ENCODE data around the gene TRUB2. TPM values are rescaled to one million over a fixed set of nuclear protein-coding genes. Genes with fewer than 3 reads are reported as not detected.

Gene TRUB2
- total and polyA plus RNA-seq, 2 of the 13 experiments (the other 11 are each of a cell fraction or from before 2014, with no cell fraction given) = 22.3 to 41.2 TPM

GRCh38 chr9:128341435-128341849 lies 19.2 kb upstream of the TRUB2 start (continued):
- TF ChIP-seq GMEB2 (CRISPR knock-in tag; IDR thresholded peaks at IDR 0.05; ENCODE audit: low read depth) (no peak), RAD21 (CRISPR knock-in tag; IDR thresholded peaks at IDR 0.05) (peak; percentile 69), HHEX (CRISPR knock-in tag; IDR thresholded peaks at IDR 0.05) (no peak), ZZZ3 (CRISPR knock-in tag; IDR thresholded peaks at IDR 0.05; ENCODE audit: borderline replicate concordance) (no peak), MYC (CRISPR knock-in tag; IDR thresholded peaks at IDR 0.05; ENCODE audit: borderline replicate concordance) (no peak; the same call in 1 of the 2 replicates), NFE2L1 (CRISPR knock-in tag; IDR thresholded peaks at IDR 0.05; ENCODE audit: borderline replicate concordance) (no peak), ZNF83 (CRISPR knock-in tag; IDR thresholded peaks at IDR 0.05; ENCODE audit: borderline replicate concordance) (no peak), MIER3 (CRISPR knock-in tag; IDR thresholded peaks at IDR 0.05; ENCODE audit: borderline replicate concordance) (no peak), GABPA (IDR thresholded peaks at IDR 0.05; ENCODE audit: low read depth, low read length) (no peak), GABPA (CRISPR knock-in tag; IDR thresholded peaks at IDR 0.05; ENCODE audit: low read depth) (peak; percentile 43; the same call in 1 of the 2 replicates), ZFP1 (CRISPR knock-in tag; IDR thresholded peaks at IDR 0.05) (no peak), HOXA5 (CRISPR knock-in tag; IDR thresholded peaks at IDR 0.05) (no peak), ZNF205 (CRISPR knock-in tag; IDR thresholded peaks at IDR 0.05) (no peak), EZH2 (conservative IDR thresholded peaks at IDR 0.05; ENCODE audit: low read depth, low read length) (no peak), ZSCAN25 (CRISPR knock-in tag; IDR thresholded peaks at IDR 0.05) (no peak), MATR3 (CRISPR knock-in tag; IDR thresholded peaks at IDR 0.05) (no peak), NCOA2 (CRISPR knock-in tag; IDR thresholded peaks at IDR 0.05) (no peak), ZSCAN22 (CRISPR knock-in tag; IDR thresholded peaks at IDR 0.05) (no peak), ZBTB7B (CRISPR knock-in tag; IDR thresholded peaks at IDR 0.05) (no peak), PBX2 (CRISPR knock-in tag; IDR thresholded peaks at IDR 0.05) (no peak), HDAC1 (CRISPR knock-in tag; IDR thresholded peaks at IDR 0.05) (0 out of 2 replicates have a peak, but pooled peaks have one; percentile 16), TEAD2 (CRISPR knock-in tag; IDR thresholded peaks at IDR 0.05) (no peak), SRSF9 (IDR thresholded peaks at IDR 0.05; ENCODE audit: borderline replicate concordance, insufficient read depth, low read depth, low read length, poor library complexity, severe bottlenecking) (no peak)
- TF ChIP-seq, protein P1, sequence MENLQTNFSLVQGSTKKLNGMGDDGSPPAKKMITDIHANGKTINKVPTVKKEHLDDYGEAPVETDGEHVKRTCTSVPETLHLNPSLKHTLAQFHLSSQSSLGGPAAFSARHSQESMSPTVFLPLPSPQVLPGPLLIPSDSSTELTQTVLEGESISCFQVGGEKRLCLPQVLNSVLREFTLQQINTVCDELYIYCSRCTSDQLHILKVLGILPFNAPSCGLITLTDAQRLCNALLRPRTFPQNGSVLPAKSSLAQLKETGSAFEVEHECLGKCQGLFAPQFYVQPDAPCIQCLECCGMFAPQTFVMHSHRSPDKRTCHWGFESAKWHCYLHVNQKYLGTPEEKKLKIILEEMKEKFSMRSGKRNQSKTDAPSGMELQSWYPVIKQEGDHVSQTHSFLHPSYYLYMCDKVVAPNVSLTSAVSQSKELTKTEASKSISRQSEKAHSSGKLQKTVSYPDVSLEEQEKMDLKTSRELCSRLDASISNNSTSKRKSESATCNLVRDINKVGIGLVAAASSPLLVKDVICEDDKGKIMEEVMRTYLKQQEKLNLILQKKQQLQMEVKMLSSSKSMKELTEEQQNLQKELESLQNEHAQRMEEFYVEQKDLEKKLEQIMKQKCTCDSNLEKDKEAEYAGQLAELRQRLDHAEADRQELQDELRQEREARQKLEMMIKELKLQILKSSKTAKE (CRISPR knock-in tag; IDR thresholded peaks at IDR 0.05; ENCODE audit: borderline replicate concordance) = no peak
- TF ChIP-seq, protein P2, sequence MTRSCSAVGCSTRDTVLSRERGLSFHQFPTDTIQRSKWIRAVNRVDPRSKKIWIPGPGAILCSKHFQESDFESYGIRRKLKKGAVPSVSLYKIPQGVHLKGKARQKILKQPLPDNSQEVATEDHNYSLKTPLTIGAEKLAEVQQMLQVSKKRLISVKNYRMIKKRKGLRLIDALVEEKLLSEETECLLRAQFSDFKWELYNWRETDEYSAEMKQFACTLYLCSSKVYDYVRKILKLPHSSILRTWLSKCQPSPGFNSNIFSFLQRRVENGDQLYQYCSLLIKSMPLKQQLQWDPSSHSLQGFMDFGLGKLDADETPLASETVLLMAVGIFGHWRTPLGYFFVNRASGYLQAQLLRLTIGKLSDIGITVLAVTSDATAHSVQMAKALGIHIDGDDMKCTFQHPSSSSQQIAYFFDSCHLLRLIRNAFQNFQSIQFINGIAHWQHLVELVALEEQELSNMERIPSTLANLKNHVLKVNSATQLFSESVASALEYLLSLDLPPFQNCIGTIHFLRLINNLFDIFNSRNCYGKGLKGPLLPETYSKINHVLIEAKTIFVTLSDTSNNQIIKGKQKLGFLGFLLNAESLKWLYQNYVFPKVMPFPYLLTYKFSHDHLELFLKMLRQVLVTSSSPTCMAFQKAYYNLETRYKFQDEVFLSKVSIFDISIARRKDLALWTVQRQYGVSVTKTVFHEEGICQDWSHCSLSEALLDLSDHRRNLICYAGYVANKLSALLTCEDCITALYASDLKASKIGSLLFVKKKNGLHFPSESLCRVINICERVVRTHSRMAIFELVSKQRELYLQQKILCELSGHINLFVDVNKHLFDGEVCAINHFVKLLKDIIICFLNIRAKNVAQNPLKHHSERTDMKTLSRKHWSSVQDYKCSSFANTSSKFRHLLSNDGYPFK (CRISPR knock-in tag; IDR thresholded peaks at IDR 0.05; ENCODE audit: borderline replicate concordance) = no peak
- TF ChIP-seq, protein P3, sequence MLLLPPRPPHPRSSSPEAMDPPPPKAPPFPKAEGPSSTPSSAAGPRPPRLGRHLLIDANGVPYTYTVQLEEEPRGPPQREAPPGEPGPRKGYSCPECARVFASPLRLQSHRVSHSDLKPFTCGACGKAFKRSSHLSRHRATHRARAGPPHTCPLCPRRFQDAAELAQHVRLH (CRISPR knock-in tag; IDR thresholded peaks at IDR 0.05; ENCODE audit: borderline replicate concordance, low read depth) = 0 out of 2 replicates have a peak, but pooled peaks have one; percentile 15
